ENCODE results near the gene TMSB10.
"Not testable (repeated sequence)": the region's sequence is repeated elsewhere in the genome, so short reads cannot be mapped to it uniquely, and the experiment has no call there.

The TMSB10 gene

DNA sequence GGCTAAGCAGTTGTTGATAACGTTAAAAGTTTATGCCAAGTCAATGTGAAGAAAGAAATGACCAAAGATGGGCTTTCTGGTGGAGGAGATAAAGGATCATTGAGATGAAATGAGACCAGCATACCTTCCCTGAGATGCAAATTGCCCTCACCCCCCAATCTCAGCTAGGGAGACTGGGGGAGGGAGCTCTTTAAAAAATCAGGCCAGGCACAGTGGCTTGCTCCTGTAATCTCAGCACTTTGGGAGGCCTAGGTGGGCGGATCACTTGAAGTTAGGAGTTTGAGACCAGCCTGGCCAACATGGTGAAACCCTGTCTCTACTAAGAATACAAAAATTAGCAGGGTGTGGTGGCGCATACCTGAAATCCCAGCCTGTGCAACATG, 34.6 kb downstream of the TMSB10 start:
- no peak for DNase-seq (ENCODE audit: low spot score)

DNA sequence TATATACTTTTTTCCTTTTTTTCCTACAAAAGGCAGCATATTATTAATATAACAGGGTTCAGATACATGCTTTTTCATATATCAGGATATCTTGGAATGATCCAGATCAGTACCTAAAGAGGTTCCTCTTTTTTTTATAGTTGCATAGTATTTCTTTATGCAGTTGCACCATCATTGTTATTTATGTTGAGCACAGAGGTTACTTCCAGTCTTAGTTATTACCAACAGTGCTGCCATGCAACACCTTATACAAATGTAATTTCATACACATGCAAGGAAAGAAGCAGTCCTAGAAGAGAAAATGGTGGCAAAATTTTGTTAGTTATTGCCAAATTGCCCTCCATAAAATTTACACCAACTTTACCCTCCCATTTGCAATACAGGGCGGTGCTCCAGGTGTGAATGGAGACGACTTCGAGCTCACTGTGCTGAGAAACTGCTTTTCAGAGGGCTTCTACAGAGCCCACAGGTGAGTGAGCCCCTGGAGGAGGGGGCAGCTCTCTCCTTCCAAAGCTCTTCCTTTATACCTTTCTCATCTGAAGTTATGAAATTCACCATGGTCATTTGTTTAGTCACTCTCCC, 35.5 kb downstream of the TMSB10 start:
- DNase-seq (ENCODE audit: low spot score) = no peak

DNA sequence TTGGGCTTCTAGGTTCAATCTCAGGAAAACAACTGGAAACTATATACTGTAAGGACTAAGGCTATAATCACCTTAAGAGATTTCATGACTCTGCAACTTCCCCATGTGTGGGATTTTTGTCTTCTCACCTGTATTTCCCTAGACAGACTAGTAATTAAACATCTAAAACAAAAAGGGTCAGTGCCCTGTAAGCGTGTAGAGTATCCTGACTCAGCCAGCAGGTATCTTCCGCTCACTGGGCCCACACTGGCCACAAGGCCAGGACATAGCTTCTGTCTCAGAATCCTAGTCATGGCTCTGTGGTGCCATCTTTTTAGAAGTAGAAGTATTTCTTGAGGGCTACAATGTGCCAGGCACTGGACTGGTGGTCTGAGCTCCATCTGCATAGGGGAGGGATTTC, 36.7 kb downstream of the TMSB10 start:
- DNase-seq (ENCODE audit: low spot score) = peak; percentile 68

DNA sequence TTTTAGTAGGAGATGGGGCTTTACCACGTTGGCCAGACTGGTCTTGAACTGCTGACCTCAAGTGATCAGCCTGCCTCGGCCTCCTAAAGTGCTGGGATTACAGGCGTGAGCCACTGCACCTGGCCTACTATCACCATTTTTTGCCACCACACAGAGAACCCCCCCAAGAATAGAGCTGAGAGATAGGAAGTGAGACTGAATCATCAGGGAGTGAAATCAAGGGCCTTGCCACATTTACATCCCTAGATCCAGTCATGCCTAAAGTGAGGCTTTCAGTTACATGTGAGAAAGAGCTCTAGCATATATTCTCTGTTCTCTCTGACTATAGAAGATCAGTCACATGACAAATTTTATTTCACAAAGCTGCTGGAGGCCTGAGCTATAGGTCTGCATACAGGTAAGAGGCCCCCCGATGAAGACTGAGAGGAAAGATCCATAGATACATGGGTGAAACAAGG, 37.5 kb downstream of the TMSB10 start:
- DNase-seq (ENCODE audit: low spot score) = peak; percentile 70

DNA sequence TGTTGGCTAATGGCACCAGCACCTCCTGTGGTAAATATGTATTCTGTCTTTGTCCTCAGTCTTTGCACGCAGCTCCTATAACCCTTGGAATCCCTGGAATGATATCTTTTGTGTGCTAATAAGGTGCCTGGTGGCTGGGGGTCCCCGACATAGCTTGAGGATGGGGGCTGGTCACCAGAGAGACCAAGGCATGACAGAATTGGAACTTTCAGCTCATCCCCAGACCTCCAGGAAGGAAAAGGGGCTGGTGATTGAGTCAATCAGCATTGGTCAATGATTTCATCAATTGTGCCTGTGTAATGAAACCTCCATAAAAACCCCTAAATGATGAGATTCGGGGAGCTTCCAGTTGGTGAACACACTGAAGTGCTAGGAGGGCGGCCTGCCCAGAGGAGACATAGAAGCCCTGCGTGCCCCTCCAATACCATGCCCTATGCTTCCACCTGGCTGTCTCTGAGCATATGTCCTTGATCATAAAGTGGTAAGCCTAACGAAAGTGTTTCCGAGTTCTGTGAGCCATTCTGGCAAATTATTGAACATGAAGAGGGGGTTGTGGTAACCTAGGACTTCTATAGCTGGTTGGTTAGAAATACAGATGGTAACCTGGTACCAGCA, 38.9 kb downstream of the TMSB10 start:
- no peak for DNase-seq (ENCODE audit: low spot score)

DNA sequence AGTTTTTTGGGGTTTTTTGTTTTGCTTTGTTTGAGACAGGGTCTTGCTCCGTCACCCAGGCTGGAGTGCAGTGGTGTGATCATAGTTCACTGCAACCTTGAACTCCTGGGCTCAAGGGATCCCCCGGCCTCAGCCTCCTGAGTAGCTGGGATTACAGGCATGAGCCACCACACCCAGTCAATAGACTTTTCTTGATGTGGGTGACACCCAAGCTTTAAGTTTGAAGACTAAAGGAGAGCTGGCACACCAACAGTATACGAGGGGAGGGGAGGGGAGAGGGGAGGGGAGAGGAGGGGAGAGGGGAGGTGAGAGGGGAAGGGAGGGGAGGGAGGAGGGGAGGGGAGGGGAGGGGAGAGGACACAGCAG, 40.4 kb downstream of the TMSB10 start:
- DNase-seq (ENCODE audit: low spot score) = not testable (repeated sequence)

DNA sequence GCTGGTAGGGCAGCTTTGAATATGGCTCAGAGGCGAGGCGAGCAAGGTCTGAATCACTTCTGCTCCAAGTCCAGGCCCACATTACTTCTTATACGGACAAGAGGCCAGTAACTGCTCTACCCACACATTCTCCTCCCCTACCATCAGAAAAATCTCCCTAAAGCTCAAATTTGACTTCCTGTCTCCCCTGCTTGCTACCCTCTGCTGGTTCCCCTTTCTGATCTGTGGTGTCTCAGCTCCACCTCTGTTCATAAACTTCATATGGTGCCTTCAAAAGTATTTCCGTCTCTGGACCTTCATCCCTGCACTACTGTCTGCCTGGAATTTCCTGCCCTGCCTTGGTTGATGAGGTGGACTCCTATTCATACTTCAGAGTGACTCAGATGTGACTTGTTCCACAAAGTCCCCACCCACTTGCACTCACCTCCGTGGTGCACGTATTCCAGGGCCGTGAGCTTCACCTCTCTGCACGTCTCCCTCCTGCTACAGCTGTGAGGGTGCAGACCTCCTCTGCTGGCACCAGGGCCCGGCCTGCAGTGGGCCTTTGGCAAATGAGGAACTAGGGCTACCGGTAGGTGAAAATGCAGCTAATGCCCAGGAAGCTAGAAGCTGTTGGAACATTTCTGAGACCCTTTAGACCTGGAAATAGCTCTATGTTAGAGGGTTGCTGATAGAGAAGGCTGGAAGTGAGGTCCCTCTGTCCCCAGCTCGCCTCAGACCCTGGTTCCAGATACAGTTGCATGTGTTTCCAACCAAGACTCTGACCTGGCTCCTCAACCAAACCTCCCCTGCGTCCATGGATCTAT, 41.0 kb downstream of the TMSB10 start:
- peak; percentile 99 for DNase-seq (ENCODE audit: low spot score)

DNA sequence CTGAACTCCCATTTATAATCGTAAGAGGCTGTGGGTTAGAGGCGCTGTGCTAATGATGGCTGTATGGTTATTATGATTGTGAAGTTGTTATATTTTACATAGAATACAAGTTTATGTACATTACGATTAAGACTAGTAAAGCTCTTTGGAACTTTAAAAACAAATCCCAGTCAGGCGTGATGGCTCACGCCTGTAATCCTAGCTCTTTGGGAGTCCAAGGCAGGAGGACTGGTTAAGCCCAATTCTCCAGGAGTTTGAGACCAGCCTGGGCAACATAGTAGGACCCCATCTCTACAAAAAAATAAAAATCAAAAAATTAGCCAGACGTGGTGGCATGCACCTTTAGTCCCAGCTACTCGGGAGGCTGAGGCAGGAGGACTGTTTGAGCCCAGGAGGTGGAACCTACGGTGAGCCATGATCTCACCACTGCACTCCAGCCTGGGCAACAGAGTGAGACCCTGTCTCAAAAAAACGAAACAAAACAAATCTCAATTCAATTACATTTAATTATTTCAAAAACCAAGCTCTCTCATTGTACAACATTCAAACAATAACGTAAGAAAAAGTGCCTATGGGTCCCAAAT, 41.6 kb downstream of the TMSB10 start:
- DNase-seq (ENCODE audit: low spot score) = no peak

DNA sequence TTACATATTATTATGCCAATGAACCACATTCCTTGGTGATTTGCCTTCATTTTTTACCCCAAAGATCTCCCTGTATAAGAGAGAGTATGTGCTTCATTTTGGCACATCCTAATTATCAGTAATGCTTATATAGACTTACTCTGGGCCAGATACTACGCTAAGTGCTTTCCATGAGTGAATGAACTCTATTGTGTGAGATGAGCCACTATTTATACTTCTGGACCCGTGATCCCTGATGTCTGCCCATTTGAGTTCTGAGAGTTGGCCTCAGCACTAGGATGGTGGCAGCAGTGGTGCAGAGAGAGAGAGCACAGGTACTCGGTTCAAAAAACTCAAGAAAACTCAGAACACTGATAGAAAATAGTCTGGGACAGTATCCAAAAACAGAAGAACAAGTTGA, 48.1 kb downstream of the TMSB10 start:
- DNase-seq (ENCODE audit: low spot score) = no peak

DNA sequence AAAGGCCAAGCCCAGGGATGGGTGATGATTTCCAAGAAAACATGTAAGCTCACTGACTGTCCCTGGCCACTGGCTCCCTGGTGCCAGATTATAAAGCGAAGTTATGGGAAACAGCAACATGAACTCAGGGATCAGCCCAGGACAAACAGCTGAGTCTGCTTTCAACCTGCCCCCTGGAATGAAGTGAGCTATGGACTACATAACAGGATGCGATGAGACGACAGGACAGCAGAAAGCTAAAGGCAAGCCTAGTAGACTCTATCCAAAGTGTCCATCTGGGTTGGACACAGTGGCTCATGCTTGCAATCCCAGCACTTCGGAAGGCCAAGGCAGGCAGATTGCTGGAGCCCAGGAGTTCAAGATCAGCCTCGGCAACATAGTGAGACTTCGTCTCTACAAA, 48.9 kb downstream of the TMSB10 start:
- DNase-seq (ENCODE audit: low spot score) = no peak
